Fibroblast of mammary gland (primary cell): ENCODE measurements around the gene UBE2Q1.

Experiments used
- DNase-seq: peaks from one replicate; pipeline ENCODE4 v3.0.0-alpha.2; 2010; ENCODE audit warnings: low read depth
- H3K4me3 ChIP-seq: 2 replicates; pipeline ENCODE4 v1.5.1; 2011; ENCODE audit warnings: low read depth, mild to moderate bottlenecking, low read length, moderate library complexity; ENCODE audit not compliant: control insufficient read depth
- TF ChIP-seq, protein P1 (sequence below): conservative IDR thresholded peaks from 2 replicates; pipeline ENCODE4 v1.5.1; 2011; ENCODE audit warnings: low read depth, low read length, inconsistent platforms; ENCODE audit not compliant: control insufficient read depth, insufficient read depth

UBE2Q1 gene

DNA sequence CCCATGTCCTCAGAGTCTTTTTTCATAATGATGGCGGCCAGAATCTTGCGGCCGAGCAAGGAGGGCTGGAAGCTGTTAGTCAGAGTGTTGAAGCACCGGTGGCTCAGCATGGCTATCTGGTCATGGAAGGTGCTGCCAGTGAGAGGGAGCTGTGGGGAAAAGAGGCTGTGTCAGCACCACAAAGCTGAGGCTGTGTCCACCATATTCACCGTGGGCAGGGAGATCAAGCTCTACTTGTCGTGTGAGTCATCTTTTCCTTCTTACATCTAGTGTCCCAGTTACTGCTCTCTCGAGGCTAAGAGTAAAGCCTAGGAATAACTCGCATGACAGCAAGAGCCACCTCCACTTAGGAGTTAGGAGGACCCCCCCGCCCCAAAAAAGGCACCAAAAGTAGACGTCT lies 31.3 kb upstream of the UBE2Q1 start:
- no peak overlapping the region for H3K4me3 ChIP-seq
- TF ChIP-seq, protein P1, sequence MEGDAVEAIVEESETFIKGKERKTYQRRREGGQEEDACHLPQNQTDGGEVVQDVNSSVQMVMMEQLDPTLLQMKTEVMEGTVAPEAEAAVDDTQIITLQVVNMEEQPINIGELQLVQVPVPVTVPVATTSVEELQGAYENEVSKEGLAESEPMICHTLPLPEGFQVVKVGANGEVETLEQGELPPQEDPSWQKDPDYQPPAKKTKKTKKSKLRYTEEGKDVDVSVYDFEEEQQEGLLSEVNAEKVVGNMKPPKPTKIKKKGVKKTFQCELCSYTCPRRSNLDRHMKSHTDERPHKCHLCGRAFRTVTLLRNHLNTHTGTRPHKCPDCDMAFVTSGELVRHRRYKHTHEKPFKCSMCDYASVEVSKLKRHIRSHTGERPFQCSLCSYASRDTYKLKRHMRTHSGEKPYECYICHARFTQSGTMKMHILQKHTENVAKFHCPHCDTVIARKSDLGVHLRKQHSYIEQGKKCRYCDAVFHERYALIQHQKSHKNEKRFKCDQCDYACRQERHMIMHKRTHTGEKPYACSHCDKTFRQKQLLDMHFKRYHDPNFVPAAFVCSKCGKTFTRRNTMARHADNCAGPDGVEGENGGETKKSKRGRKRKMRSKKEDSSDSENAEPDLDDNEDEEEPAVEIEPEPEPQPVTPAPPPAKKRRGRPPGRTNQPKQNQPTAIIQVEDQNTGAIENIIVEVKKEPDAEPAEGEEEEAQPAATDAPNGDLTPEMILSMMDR: no peak
- DNase-seq: peak; percentile 18

DNA sequence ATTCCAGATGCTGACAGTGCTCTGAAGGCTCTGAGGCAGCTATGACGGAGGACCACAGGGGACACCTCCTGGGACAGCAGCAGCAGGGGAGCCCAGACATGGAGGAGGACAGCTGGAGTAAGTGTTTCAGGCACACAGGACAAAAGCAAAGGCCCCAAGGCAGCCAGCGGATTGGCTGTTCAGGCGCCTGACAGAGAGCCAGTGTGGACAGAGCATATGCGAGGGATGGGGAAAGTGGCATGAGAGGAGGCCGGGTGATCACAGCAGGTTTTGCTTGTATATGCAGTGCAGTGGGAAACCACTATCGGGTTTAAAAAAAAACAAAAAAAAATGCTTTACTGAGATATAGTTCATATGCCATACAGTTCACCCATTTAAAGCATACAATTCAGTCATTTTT lies 28.2 kb upstream of the UBE2Q1 start:
- no peak for DNase-seq
- TF ChIP-seq, protein P1: no peak
- no peak overlapping the region for H3K4me3 ChIP-seq

DNA sequence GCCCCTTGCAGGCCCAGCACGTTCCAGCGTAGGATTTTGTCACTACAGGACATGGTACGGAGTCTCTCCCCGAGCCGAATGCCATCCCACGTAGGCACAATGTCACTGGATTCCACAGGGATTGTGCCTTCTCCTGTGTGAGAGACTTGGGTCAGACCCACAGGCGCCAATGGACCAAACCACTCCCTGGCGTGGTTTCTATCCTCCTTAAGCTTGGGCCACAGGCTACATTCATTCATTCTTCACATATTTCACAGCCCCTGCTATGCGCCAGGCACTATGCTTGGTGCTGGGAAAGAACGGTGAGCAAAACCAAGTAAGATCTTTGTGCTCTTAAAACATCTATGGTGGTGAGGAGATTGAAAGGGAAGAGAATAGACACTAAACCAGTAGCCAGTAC lies 27.8 kb upstream of the UBE2Q1 start:
- TF ChIP-seq, protein P1: no peak
- DNase-seq: no peak
- no peak overlapping the region for H3K4me3 ChIP-seq

DNA sequence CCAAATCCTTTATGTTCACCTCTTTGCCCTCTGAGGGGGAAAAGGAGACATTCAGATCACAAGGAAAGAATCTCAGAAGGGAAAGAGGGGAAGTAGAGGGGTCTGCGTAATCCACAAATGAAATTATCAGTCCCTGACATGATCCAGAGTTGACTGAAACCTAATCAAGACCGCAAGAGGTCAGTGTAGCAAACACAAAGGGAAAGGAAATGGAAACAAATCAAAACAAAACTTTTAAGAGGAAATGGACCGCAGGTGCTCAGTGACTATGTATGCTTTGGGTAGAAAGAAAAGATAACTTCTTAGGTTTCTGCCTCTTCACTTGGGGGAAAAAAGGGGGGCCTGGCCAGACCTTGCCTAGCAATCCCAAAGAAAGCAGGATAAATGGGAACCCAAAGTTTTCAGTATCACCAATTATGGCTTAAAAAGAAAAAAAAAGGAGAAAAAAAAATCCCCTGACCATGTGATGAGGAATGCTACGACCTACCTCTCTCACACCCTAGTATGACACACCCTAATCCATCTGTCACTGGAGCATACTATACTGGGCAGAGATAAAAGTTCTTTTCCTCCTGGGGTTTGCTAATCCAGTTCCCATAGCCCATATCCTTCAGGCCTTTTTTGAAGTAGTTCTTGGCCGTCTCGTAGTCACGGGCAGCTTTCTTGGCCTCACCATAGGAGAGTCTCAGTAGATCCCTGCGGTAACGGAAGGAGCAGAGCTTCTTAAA lies 26.0 kb upstream of the UBE2Q1 start:
- DNase-seq: no peak
- TF ChIP-seq, protein P1: no peak
- H3K4me3 ChIP-seq: no peak overlapping the region

DNA sequence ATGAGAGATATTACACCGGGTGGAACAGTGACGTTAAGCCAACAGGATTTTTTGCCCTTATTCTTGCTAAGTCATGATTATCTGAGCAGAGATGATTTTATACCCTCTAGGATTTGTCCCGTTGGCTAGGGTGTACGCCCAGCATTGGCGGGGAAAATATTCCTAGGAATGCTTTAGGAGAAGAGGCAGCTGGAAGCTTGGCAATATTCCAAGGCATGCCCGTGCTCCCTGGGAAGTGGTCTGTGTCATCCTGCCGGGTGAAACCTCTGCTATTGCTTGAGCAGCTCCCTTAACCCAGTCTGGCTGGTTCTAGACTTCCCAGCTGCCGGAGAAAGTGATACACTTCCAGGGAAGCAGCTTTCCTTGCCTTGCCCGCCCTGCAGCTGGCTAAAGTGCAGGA lies 25.3 kb upstream of the UBE2Q1 start:
- TF ChIP-seq, protein P1: no peak
- peak; percentile 24 for DNase-seq
- H3K4me3 ChIP-seq: no peak overlapping the region

DNA sequence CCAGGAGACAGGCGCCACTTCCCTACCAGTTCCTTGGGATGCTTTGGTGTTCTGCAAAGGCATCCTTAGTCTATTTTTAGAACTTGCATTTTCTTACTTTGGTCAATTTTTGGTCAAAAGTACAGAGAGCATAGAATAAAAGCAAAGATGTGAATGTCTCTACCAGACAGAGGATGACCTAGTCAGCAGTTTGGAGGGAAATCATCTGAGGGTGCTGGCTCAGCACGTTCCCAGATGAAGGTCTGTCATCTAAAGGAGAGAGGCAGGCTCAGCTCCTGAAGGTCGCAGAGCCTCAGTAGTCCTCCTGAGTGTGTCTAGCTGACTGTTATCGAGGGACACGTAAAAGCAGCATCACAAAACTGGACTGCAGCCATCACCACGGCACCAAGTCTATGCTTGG lies 24.4 kb upstream of the UBE2Q1 start:
- no peak for DNase-seq
- TF ChIP-seq, protein P1: no peak
- no peak overlapping the region for H3K4me3 ChIP-seq
